ENCODE measurements around the gene OR6K3. TPM values are rescaled to one million over a fixed set of nuclear protein-coding genes. Genes with fewer than 3 reads are reported as not detected.
"Not testable (repeated sequence)": the region's sequence is repeated elsewhere in the genome, so short reads cannot be mapped to it uniquely, and the experiment has no call there.

Gene OR6K3
- total RNA-seq (2014; rRNA removed; shearing (Covaris generic)), result not detected in 2 replicates
- polyA plus RNA-seq (2014; cell fraction: nucleus; rRNA removed), result not detected in 2 replicates

GRCh38 chr1:158720620-158721019 lies at the start of gene OR6K3:
OR6K3 (minus strand) TSS chr1:158720720; CDS start chr1:158718115, 2,605 bp downstream.
- DNase-seq (ENCODE audit: extremely low read depth, low read depth), result no peak

GRCh38 chr1:158754420-158754819 lies 33.9 kb upstream of the OR6K3 start, which contains the start of gene OR6K6:
OR6K6 (plus strand) TSS chr1:158754720; CDS start chr1:158754888, 168 bp downstream.
- no peak for DNase-seq (ENCODE audit: extremely low read depth, low read depth)

- DNase-seq (ENCODE audit: extremely low read depth, low read depth), result no peak
Observed at GRCh38 chr1:158752155-158752712, 31.7 kb upstream of the OR6K3 start.

GRCh38 chr1:158735848-158736247 lies 15.3 kb upstream of the OR6K3 start:
- DNase-seq (ENCODE audit: extremely low read depth, low read depth), result no peak

- DNase-seq (ENCODE audit: extremely low read depth, low read depth), result no peak
Observed at GRCh38 chr1:158732524-158732923, 12.0 kb upstream of the OR6K3 start.

GRCh38 chr1:158731707-158732106 lies 11.2 kb upstream of the OR6K3 start:
- no peak for DNase-seq (ENCODE audit: extremely low read depth, low read depth)

GRCh38 chr1:158730453-158730852 lies 9.9 kb upstream of the OR6K3 start:
- no peak for DNase-seq (ENCODE audit: extremely low read depth, low read depth)

- DNase-seq (ENCODE audit: extremely low read depth, low read depth), result no peak
Observed at GRCh38 chr1:158728510-158729225, 8.1 kb upstream of the OR6K3 start.

- no peak for DNase-seq (ENCODE audit: extremely low read depth, low read depth)
Observed at GRCh38 chr1:158724442-158724841, 3.9 kb upstream of the OR6K3 start.

GRCh38 chr1:158719664-158720063 lies 856 bp downstream of the OR6K3 start:
- no peak for DNase-seq (ENCODE audit: extremely low read depth, low read depth)

- DNase-seq (ENCODE audit: extremely low read depth, low read depth), result no peak
Observed at GRCh38 chr1:158717344-158717743, 3.2 kb downstream of the OR6K3 start.

- DNase-seq (ENCODE audit: extremely low read depth, low read depth), result no peak
Observed at GRCh38 chr1:158716335-158716734, 4.2 kb downstream of the OR6K3 start.

- DNase-seq (ENCODE audit: extremely low read depth, low read depth), result no peak
Observed at GRCh38 chr1:158714754-158715153, 5.8 kb downstream of the OR6K3 start.

- no peak for DNase-seq (ENCODE audit: extremely low read depth, low read depth)
Observed at GRCh38 chr1:158711098-158711497, 9.4 kb downstream of the OR6K3 start.

- DNase-seq (ENCODE audit: extremely low read depth, low read depth), result no peak
Observed at GRCh38 chr1:158706096-158706495, 14.4 kb downstream of the OR6K3 start.

GRCh38 chr1:158700552-158700951 lies 20.0 kb downstream of the OR6K3 start, which contains the start of gene OR6K2:
OR6K2 (minus strand) TSS chr1:158700652; CDS start chr1:158700652, 0 bp downstream.
- DNase-seq (ENCODE audit: extremely low read depth, low read depth), result no peak

GRCh38 chr1:158694596-158694995 lies 25.9 kb downstream of the OR6K3 start:
- no peak for DNase-seq (ENCODE audit: extremely low read depth, low read depth)

- DNase-seq (ENCODE audit: extremely low read depth, low read depth), result no peak
Observed at GRCh38 chr1:158692356-158692755, 28.2 kb downstream of the OR6K3 start.

- DNase-seq (ENCODE audit: extremely low read depth, low read depth), result no peak
Observed at GRCh38 chr1:158691907-158692306, 28.6 kb downstream of the OR6K3 start.

- not testable (repeated sequence) for DNase-seq (ENCODE audit: extremely low read depth, low read depth)
Observed at GRCh38 chr1:158691149-158691548, 29.4 kb downstream of the OR6K3 start.

- DNase-seq (ENCODE audit: extremely low read depth, low read depth), result no peak
Observed at GRCh38 chr1:158689875-158690274, 30.6 kb downstream of the OR6K3 start.

- no peak for DNase-seq (ENCODE audit: extremely low read depth, low read depth)
Observed at GRCh38 chr1:158689110-158689509, 31.4 kb downstream of the OR6K3 start.

Data from NCI-H460 (cell line).